Measurements from ENCODE around the gene ZDHHC18. TPM values are rescaled to one million over a fixed set of nuclear protein-coding genes. Genes with fewer than 3 reads are reported as not detected.
A peak's percentile ranks its signal among the peaks of the same experiment; 100 is the strongest.

Gene ZDHHC18
- total RNA-seq, 1 experiment from 2014 or later = 21.3 TPM

DNA sequence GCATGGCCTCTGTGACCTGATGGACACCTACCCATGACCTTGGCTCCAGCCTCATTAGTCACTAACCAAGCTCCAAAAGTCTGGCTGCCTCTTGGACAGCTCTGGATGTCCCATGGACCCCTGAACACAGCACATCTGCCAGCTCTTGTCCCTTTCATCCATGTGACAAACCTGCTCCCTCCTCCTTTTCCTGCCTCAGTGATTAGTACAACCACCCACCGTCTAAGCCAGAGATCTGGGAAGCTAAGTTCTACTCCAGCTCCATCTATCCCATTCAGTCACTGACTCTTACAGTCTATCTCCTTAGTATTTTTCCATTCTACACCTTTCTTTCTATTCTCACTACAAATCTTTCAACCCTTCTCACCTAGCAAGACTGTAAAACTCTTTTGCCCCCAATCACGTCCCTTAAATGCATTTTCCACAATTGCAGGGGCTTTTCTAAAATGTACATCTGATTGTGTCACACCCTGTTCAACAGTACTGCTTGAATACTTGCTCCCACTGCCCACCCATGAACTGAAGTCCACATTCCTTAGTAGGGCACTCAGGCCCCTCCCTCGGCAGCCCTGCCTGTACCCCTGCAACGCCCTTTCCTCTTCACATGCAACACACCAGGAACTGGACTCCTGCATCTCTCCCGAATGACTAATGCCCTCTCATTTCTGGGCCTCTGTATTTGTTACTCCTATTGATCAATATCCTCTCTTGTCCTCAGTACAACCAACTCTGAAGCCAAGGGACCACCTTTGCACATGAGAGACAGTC is 56.4 kb downstream of the ZDHHC18 start:
- BruUV-seq (replicated peaks) = TSS peak; percentile 6
- DNase-seq = no peak
- no peaks in the 10 kb centered on the region for H3K4me1 Mint-ChIP-seq (ENCODE audit: low read depth, unreplicated experiment)

DNA sequence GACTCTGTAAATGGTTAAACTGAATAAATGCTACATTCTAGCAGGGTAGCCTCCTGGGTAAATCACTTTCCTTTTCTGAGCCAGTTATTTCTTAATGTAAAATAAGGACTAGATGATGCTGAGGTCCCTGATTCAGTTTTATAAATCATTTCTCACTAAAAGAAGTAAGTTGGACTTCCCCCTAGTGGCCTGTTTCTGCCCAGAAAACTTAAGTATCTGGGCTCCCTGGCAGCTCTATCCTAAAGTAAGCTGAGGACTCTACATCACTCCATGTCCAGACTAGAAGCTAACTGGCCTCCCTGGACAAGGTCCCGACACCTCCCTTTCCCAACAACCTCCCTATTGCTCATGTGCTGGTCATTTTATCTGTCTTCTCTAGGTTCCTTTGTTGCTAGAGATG is 60.6 kb downstream of the ZDHHC18 start:
- no peaks in the 10 kb centered on the region for H3K9me3 ChIP-seq
- H3K27me3 Mint-ChIP-seq (ENCODE audit: insufficient read depth, unreplicated experiment) = no peaks in the 10 kb centered on the region
- CTCF ChIA-PET = interaction anchor here (0.6 to 1.7 kb wide), 3 partner anchors 13 to 282 kb away, joined by 3 to 5 read pairs (median 4); partner anchors contain the start of gene GPATCH3
- no peaks in the 10 kb centered on the region for H3K9me3 Mint-ChIP-seq (ENCODE audit: unreplicated experiment)
- DNase-seq = no peak
- H3K4me3 ChIP-seq (ENCODE audit: low read depth, low read length) = no peak overlapping the region
- H3K36me3 ChIP-seq (ENCODE audit: control insufficient read depth, insufficient read depth, low read length) = no peaks in the 10 kb centered on the region; the same call in none of the 2 replicates
- H3K27ac Mint-ChIP-seq (ENCODE audit: unreplicated experiment) = no peak overlapping the region
- no peaks in the 10 kb centered on the region for H3K27me3 ChIP-seq (replicated peaks; ENCODE audit: control insufficient read depth, insufficient read depth, low read length)
- H3K36me3 Mint-ChIP-seq (ENCODE audit: insufficient read depth, unreplicated experiment) = peaks cover 84% of the 10 kb centered on the region
- POLR2A ChIA-PET = interaction anchor here (1.0 kb wide), 1 partner anchor 13 kb away, joined by 4 read pairs; the partner anchor contains the start of gene GPATCH3
- no peak overlapping the region for H3K4me3 Mint-ChIP-seq (ENCODE audit: unreplicated experiment)
- no peaks in the 10 kb centered on the region for H3K4me1 ChIP-seq
- peaks cover 11% of the 10 kb centered on the region for H3K4me1 Mint-ChIP-seq (ENCODE audit: low read depth, unreplicated experiment)
- BruUV-seq (replicated peaks) = no TSS peak
- TF ChIP-seq, protein P1, sequence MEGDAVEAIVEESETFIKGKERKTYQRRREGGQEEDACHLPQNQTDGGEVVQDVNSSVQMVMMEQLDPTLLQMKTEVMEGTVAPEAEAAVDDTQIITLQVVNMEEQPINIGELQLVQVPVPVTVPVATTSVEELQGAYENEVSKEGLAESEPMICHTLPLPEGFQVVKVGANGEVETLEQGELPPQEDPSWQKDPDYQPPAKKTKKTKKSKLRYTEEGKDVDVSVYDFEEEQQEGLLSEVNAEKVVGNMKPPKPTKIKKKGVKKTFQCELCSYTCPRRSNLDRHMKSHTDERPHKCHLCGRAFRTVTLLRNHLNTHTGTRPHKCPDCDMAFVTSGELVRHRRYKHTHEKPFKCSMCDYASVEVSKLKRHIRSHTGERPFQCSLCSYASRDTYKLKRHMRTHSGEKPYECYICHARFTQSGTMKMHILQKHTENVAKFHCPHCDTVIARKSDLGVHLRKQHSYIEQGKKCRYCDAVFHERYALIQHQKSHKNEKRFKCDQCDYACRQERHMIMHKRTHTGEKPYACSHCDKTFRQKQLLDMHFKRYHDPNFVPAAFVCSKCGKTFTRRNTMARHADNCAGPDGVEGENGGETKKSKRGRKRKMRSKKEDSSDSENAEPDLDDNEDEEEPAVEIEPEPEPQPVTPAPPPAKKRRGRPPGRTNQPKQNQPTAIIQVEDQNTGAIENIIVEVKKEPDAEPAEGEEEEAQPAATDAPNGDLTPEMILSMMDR (IDR thresholded peaks at IDR 0.05; ENCODE audit: insufficient read depth in 1 of 2, low read depth in 1 of 2, low read length in 1 of 2, severe bottlenecking in 1 of 2, unreplicated experiment in 1 of 2) = peak; percentile 37 to 59
- intact Hi-C loops (cut with micrococcal nuclease; ENCODE audit: unreplicated experiment) = no loop called here

More for the DNA sequence above, 56.4 kb downstream of the ZDHHC18 start:
- CTCF ChIA-PET = no interaction called here
- Mint-ChIP-seq H3K36me3 (ENCODE audit: insufficient read depth, unreplicated experiment) (peaks cover 71% of the 10 kb centered on the region), H3K27ac (ENCODE audit: unreplicated experiment) (no peak overlapping the region), H3K27me3 (ENCODE audit: insufficient read depth, unreplicated experiment) (no peaks in the 10 kb centered on the region), H3K4me3 (ENCODE audit: unreplicated experiment) (no peak overlapping the region), H3K9me3 (ENCODE audit: unreplicated experiment) (no peaks in the 10 kb centered on the region)
- intact Hi-C loops (cut with micrococcal nuclease; ENCODE audit: unreplicated experiment) = no loop called here
- Histone ChIP-seq H3K36me3 (ENCODE audit: control insufficient read depth, insufficient read depth, low read length) (no peaks in the 10 kb centered on the region; the same call in 1 of the 2 replicates), H3K9me3 (no peaks in the 10 kb centered on the region), H3K4me3 (ENCODE audit: low read depth, low read length) (no peak overlapping the region), H3K4me1 (no peaks in the 10 kb centered on the region), H3K27me3 (replicated peaks; ENCODE audit: control insufficient read depth, insufficient read depth, low read length) (no peaks in the 10 kb centered on the region)
- TF ChIP-seq, protein P1 (IDR thresholded peaks at IDR 0.05; ENCODE audit: insufficient read depth in 1 of 2, low read depth in 1 of 2, low read length in 1 of 2, severe bottlenecking in 1 of 2, unreplicated experiment in 1 of 2) = no peak
- POLR2A ChIA-PET = interaction anchor here (0.7 kb wide), 1 partner anchor 31 kb away, joined by 3 read pairs; no protein-coding TSS in a partner anchor

DNA sequence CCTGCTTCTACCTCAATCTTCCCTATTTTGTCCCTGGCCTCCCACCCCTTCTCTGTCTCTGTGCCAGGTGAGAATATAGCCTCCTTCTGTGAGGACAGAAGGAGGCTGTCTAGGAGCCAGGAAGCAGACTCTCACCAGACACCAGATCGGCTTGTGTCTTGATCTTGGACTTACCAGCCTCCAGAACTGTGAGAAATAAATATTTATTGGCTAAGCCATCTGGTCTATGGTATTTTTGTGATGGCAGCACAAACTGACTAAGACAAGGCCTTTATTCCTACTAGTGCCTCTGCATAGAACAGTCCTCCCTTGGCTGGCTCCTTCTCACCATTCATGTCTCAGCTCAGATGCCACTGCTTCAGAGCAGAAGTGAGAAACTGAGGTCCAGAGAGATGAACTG is 61.7 kb downstream of the ZDHHC18 start:
- Histone ChIP-seq H3K27me3 (replicated peaks; ENCODE audit: control insufficient read depth, insufficient read depth, low read length) (no peaks in the 10 kb centered on the region), H3K4me3 (ENCODE audit: low read depth, low read length) (no peak overlapping the region), H3K9me3 (no peaks in the 10 kb centered on the region), H3K36me3 (ENCODE audit: control insufficient read depth, insufficient read depth, low read length) (no peaks in the 10 kb centered on the region; the same call in none of the 2 replicates), H3K4me1 (no peaks in the 10 kb centered on the region)
- DNase-seq = no peak
- intact Hi-C loops (cut with micrococcal nuclease; ENCODE audit: unreplicated experiment) = no loop called here
- peaks cover 79% of the 10 kb centered on the region for H3K36me3 Mint-ChIP-seq (ENCODE audit: insufficient read depth, unreplicated experiment)
- H3K27me3 Mint-ChIP-seq (ENCODE audit: insufficient read depth, unreplicated experiment) = no peaks in the 10 kb centered on the region
- POLR2A ChIA-PET = no interaction called here
- CTCF ChIA-PET = interaction anchor here (1.2 to 1.7 kb wide), 2 partner anchors 23 kb away, joined by 3 to 5 read pairs; no protein-coding TSS in a partner anchor
- H3K4me3 Mint-ChIP-seq (ENCODE audit: unreplicated experiment) = no peak overlapping the region
- H3K4me1 Mint-ChIP-seq (ENCODE audit: low read depth, unreplicated experiment) = peaks cover 11% of the 10 kb centered on the region
- peak overlapping the region; percentile 90 for H3K27ac Mint-ChIP-seq (ENCODE audit: unreplicated experiment)
- TF ChIP-seq, protein P1 (IDR thresholded peaks at IDR 0.05; ENCODE audit: insufficient read depth in 1 of 2, low read depth in 1 of 2, low read length in 1 of 2, severe bottlenecking in 1 of 2, unreplicated experiment in 1 of 2) = no peak
- BruUV-seq (replicated peaks) = no TSS peak
- no peaks in the 10 kb centered on the region for H3K9me3 Mint-ChIP-seq (ENCODE audit: unreplicated experiment)
